A549 (cell line): ENCODE data around the gene BCL2. TPM values are rescaled to one million over a fixed set of nuclear protein-coding genes. Genes with fewer than 3 reads are reported as not detected.
A peak's percentile ranks its signal among the peaks of the same experiment; 100 is the strongest.

Experiments
- ATAC-seq, 2 experiments: fragments of 200-7000 bp in 1 of 2; fragments of >200 bp in 1 of 2; cut with Nextera tagmentation in 1 of 2; cut with Tn5 transposase in 1 of 2; 3 replicates each; pipeline versions ENCODE4 v1.8.0 to v1.9.1; 2018 to 2020; ENCODE audit warnings: mild to moderate bottlenecking in 1 of 2, moderate library complexity in 1 of 2
- CTCF ChIA-PET: fragments of 300-600 bp; sonication (Branson Sonifier 250); formaldehyde crosslinking; extraction: SDS; loops from one replicate; lab custom pipeline; 2021; ENCODE audit warnings: antibody characterized with exemption, inconsistent platforms; lab: Yijun Ruan, JAX
- POLR2A ChIA-PET: fragments of 350-600 bp; formaldehyde crosslinking; extraction: SDS; loops from one replicate; lab custom pipeline; 2021; ENCODE audit warnings: antibody characterized with exemption, inconsistent platforms; lab: Yijun Ruan, JAX
- DNase-seq, 2 experiments: peaks; one replicate each; pipeline versions ENCODE4 v3.0.0 to v3.0.0-alpha.2; 2011 to 2016; ENCODE audit warnings: low read depth in 1 of 2, low spot score in 1 of 2
- FAIRE-seq: peaks from 2 replicates; lab custom pipeline; 2011; peaks lifted over from hg19 to GRCh38; lab: Jason Lieb, UNC
- H3K27ac ChIP-seq, 2 experiments: fragments of >200 bp; sonication (Bioruptor Twin); formaldehyde crosslinking; 3 replicates each; pipeline ENCODE4 v1.5.1; 2016 to 2017
- H3K4me1 ChIP-seq: fragments of >200 bp; sonication (Bioruptor Twin); formaldehyde crosslinking; 3 replicates; pipeline ENCODE4 v1.6.1; 2016
- H3K4me2 ChIP-seq: fragments of >200 bp; sonication (Bioruptor Twin); formaldehyde crosslinking; 3 replicates; pipeline ENCODE4 v1.6.1; 2016
- H3K4me3 ChIP-seq: fragments of >200 bp; sonication (Bioruptor Twin); formaldehyde crosslinking; 3 replicates; pipeline ENCODE4 v1.5.1; 2016
- H3K9me3 ChIP-seq: fragments of >200 bp; sonication (Bioruptor Twin); formaldehyde crosslinking; 3 replicates; pipeline ENCODE4 v1.6.1; 2016
- ATOH8 ChIP-seq: fragments of 250-450 bp; sonication (Bioruptor Pico); IDR thresholded peaks from 2 replicates; pipeline ENCODE4 v1.5.0; 2020; ENCODE audit warnings: low read depth, mild to moderate bottlenecking, moderate library complexity
- BCL3 ChIP-seq: fragments of >200 bp; sonication (Bioruptor Twin); formaldehyde crosslinking; IDR thresholded peaks from 3 replicates; pipeline ENCODE4 v1.6.1; 2016
- CHD2 ChIP-seq: fragments of 150-350 bp; IDR thresholded peaks from 2 replicates; pipeline ENCODE4 v1.6.1; 2014; ENCODE audit warnings: low read length; ENCODE audit not compliant: partially characterized antibody
- EHF ChIP-seq: fragments of 250-450 bp; sonication (Bioruptor Pico); IDR thresholded peaks from 2 replicates; pipeline ENCODE4 v1.5.0; 2020; ENCODE audit warnings: mild to moderate bottlenecking
- EHMT2 ChIP-seq: fragments of 200-600 bp; sonication (generic); IDR thresholded peaks from 2 replicates; pipeline ENCODE4 v1.6.1; 2016; ENCODE audit warnings: antibody characterized with exemption, low read depth, mild to moderate bottlenecking, moderate library complexity
- EP300 ChIP-seq, 2 experiments: fragments of >200 bp; sonication (Bioruptor Twin); formaldehyde crosslinking; IDR thresholded peaks; 2 replicates in 1 of 2; 3 replicates in 1 of 2; pipeline ENCODE4 v1.6.1; 2016 to 2017
- ESRRA ChIP-seq: fragments of 150-350 bp; IDR thresholded peaks from 2 replicates; pipeline ENCODE4 v1.6.1; 2014; ENCODE audit warnings: mild to moderate bottlenecking, low read length, borderline replicate concordance
- HOXA7 ChIP-seq: fragments of 250-450 bp; sonication (Bioruptor Pico); IDR thresholded peaks from 2 replicates; pipeline ENCODE4 v1.5.0; 2020; ENCODE audit warnings: mild to moderate bottlenecking, moderate library complexity
- HOXB5 ChIP-seq: fragments of 250-450 bp; sonication (Bioruptor Pico); IDR thresholded peaks from 2 replicates; pipeline ENCODE4 v1.5.0; 2020; ENCODE audit warnings: mild to moderate bottlenecking, moderate library complexity
- JUN ChIP-seq, 2 experiments: fragments of >200 bp; sonication (Bioruptor Twin); formaldehyde crosslinking; IDR thresholded peaks; 2 replicates in 1 of 2; 3 replicates in 1 of 2; pipeline ENCODE4 v1.6.1; 2016 to 2017
- KDM5A ChIP-seq: fragments of 200-600 bp; sonication (generic); IDR thresholded peaks from 2 replicates; pipeline ENCODE4 v1.6.1; 2016; ENCODE audit warnings: antibody characterized with exemption, mild to moderate bottlenecking
- MAFK ChIP-seq: fragments of 450-650 bp; IDR thresholded peaks from 2 replicates; pipeline ENCODE4 v1.6.1; 2014; ENCODE audit not compliant: partially characterized antibody
- MAX ChIP-seq: IDR thresholded peaks from 2 replicates; pipeline ENCODE4 v1.6.1; 2012
- MYC ChIP-seq: IDR thresholded peaks from 2 replicates; pipeline ENCODE4 v1.6.1; 2012; ENCODE audit warnings: mild to moderate bottlenecking, inconsistent platforms, low read length, improper control_type of control experiment, borderline replicate concordance
- NPAS2 ChIP-seq: fragments of 250-450 bp; sonication (Bioruptor Pico); IDR thresholded peaks from 2 replicates; pipeline ENCODE4 v1.8.0; 2022; ENCODE audit warnings: mild to moderate bottlenecking, moderate library complexity, borderline replicate concordance
- PHF8 ChIP-seq: fragments of 200-600 bp; sonication (generic); IDR thresholded peaks from 2 replicates; pipeline ENCODE4 v1.6.1; 2016; ENCODE audit warnings: low read depth, mild to moderate bottlenecking, antibody characterized with exemption, moderate library complexity, borderline replicate concordance
- POLR2AphosphoS2 ChIP-seq: conservative IDR thresholded peaks from 2 replicates; pipeline ENCODE4 v1.6.1; 2012; ENCODE audit warnings: low read length, improper control_type of control experiment, inconsistent platforms
- SREBF2 ChIP-seq: fragments of 450-650 bp; IDR thresholded peaks from 2 replicates; pipeline ENCODE4 v1.6.1; 2014; ENCODE audit warnings: mild to moderate bottlenecking, moderate library complexity
- TFCP2L1 ChIP-seq: fragments of 250-450 bp; sonication (Bioruptor Pico); IDR thresholded peaks from 2 replicates; pipeline ENCODE4 v1.5.0; 2021; ENCODE audit warnings: mild to moderate bottlenecking
- USF2 ChIP-seq: fragments of 450-650 bp; IDR thresholded peaks from 2 replicates; pipeline ENCODE4 v1.6.1; 2014; ENCODE audit warnings: antibody characterized with exemption
- ZNF302 ChIP-seq: fragments of 250-450 bp; sonication (Bioruptor Pico); IDR thresholded peaks from 2 replicates; pipeline ENCODE4 v1.9.0; 2021; ENCODE audit warnings: inconsistent platforms, mild to moderate bottlenecking, moderate library complexity
- ZSCAN20 ChIP-seq: fragments of 250-450 bp; sonication (Bioruptor Pico); IDR thresholded peaks from 2 replicates; pipeline ENCODE4 v1.8.0; 2022; ENCODE audit warnings: mild to moderate bottlenecking, moderate library complexity
- WGBS: methylation state at CpG from one replicate; pipeline ENCODE4 v1.1.6; 2017; ENCODE audit errors: missing lambda C conversion rate; 5-methylcytosine and 5-hydroxymethylcytosine counted together
- polyA plus RNA-seq, 4 experiments: library from polyadenylated mRNA; depleted of rRNA in 3 of 4; stranded (reverse); fragments of >200 nt; fragmentation: RNase III in 1 of 4; extraction: RNeasy Plus Mini Kit Qiagen cat#74134 plus additional on column Dnase treatment in 1 of 4; gene quantifications; 2 replicates in 3 of 4; 3 replicates in 1 of 4; pipeline ENCODE4 v1.2.3, GENCODE V29; 2011 to 2017

The BCL2 gene
- polyA plus RNA-seq, 2 of the 4 experiments (the other 2 are of a cell fraction), result 0.50 to 0.61 TPM

GRCh38 chr18:63218472-63218871 lies 101.1 kb downstream of the BCL2 start:
- Histone ChIP-seq H3K9me3 (no peaks in the 10 kb centered on the region), H3K4me1 (no peaks in the 10 kb centered on the region), H3K4me3 (no peak overlapping the region), H3K27ac (no peak overlapping the region), H3K4me2 (no peak overlapping the region)
- CTCF ChIA-PET, result no interaction called here
- FAIRE-seq, result no peak
- no peak for DNase-seq
- TF ChIP-seq HOXB5 (CRISPR knock-in tag) (no peak), MAX (no peak), NPAS2 (CRISPR knock-in tag) (no peak)
- ATAC-seq, result peak in 1 of 2 experiments; percentile 50; a peak in 1 of 6 replicates
- POLR2A ChIA-PET, result no interaction called here

GRCh38 chr18:63216516-63217311 lies 102.9 kb downstream of the BCL2 start:
- H3K4me1 ChIP-seq, result no peaks in the 10 kb centered on the region
- no peak overlapping the region for H3K4me3 ChIP-seq
- 0 out of 3 replicates have a peak overlapping the region, but pooled peaks have one; percentile 12 for H3K4me2 ChIP-seq
- FAIRE-seq, result no peak
- WGBS, result 24% methylated on average over 9 of the region's 9 CpGs
- CTCF ChIA-PET, result no interaction called here
- H3K9me3 ChIP-seq, result no peaks in the 10 kb centered on the region
- no peak for ATAC-seq
- no peak overlapping the region for H3K27ac ChIP-seq
- POLR2A ChIA-PET, result no interaction called here
- no peak for TF ChIP-seq NPAS2 (CRISPR knock-in tag)
- no peak for TF ChIP-seq EP300 (IDR thresholded peaks at IDR 0.05)
- no peak for TF ChIP-seq HOXA7 (CRISPR knock-in tag)
- no peak for DNase-seq

GRCh38 chr18:63213936-63214671 lies 105.5 kb downstream of the BCL2 start:
- Histone ChIP-seq H3K4me2 (no peak overlapping the region), H3K4me1 (no peaks in the 10 kb centered on the region), H3K9me3 (no peaks in the 10 kb centered on the region), H3K4me3 (no peak overlapping the region), H3K27ac (no peak overlapping the region)
- ChIA-PET CTCF (no interaction called here), POLR2A (no interaction called here)
- ATAC-seq (no peak), DNase-seq (no peak), FAIRE-seq (no peak)
- 65% methylated on average over 8 of the region's 8 CpGs for WGBS
- TF ChIP-seq JUN (IDR thresholded peaks at IDR 0.05) (no peak), EHMT2 (no peak), USF2 (no peak), SREBF2 (no peak), KDM5A (no peak), ZSCAN20 (CRISPR knock-in tag) (no peak), ATOH8 (no peak), ZNF302 (CRISPR knock-in tag) (no peak), TFCP2L1 (CRISPR knock-in tag) (no peak), CHD2 (no peak), POLR2AphosphoS2 (no peak), ESRRA (no peak), MYC (no peak), BCL3 (no peak), EHF (CRISPR knock-in tag) (no peak), PHF8 (no peak), MAFK (no peak), MAX (no peak)
